B cell (primary cell): ENCODE data around the gene TRIB2. TPM values are rescaled to one million over a fixed set of nuclear protein-coding genes. Genes with fewer than 3 reads are reported as not detected.

Experiments used
- ATAC-seq: fragments of 200-7000 bp; cut with Tn5 transposase; one replicate; pipeline ENCODE4 v1.10.0; 2021; ENCODE audit warnings: low read depth, mild to moderate bottlenecking, moderate number of reproducible peaks, moderate library complexity
- CTCF ChIA-PET: fragments of 350-600 bp; sonication (Branson Sonifier 250); formaldehyde crosslinking; loops from one replicate; lab custom pipeline; 2021; ENCODE audit warnings: antibody characterized with exemption, inconsistent platforms; lab: Charles Lee
- POLR2A ChIA-PET: fragments of 350-600 bp; sonication (Branson Sonifier 250); formaldehyde crosslinking; loops from one replicate; lab custom pipeline; 2021; ENCODE audit warnings: antibody characterized with exemption; lab: Charles Lee
- DNase-seq: peaks from one replicate; pipeline ENCODE4 v3.0.0; 2013
- H2AFZ ChIP-seq: 2 replicates; pipeline ENCODE4 v1.6.1; 2012; ENCODE audit warnings: mild to moderate bottlenecking, low read depth, low read length; ENCODE audit not compliant: insufficient read depth, poor library complexity, severe bottlenecking
- H3K27ac ChIP-seq, 2 donors: 1 replicate in 1 of 2; 2 replicates in 1 of 2; pipeline ENCODE4 v1.5.1; 2012 to 2013; ENCODE audit warnings: low read length in 2 of 2, mild to moderate bottlenecking in 2 of 2, moderate library complexity in 1 of 2
- H3K27me3 ChIP-seq, 4 experiments: fragments of 200-600 bp in 1 of 4; sonication (generic) in 1 of 4; replicated peaks in 1 of 4; 1 replicate in 2 of 4; 2 replicates in 2 of 4; pipeline versions ENCODE4 v1.6.1 to v1.7.0; 2013 to 2016; ENCODE audit warnings: low read length in 3 of 4, mild to moderate bottlenecking in 2 of 4, mixed read lengths in 1 of 4, moderate library complexity in 1 of 4; ENCODE audit not compliant: insufficient read depth in 4 of 4, control insufficient read depth in 3 of 4; ENCODE audit errors: control extremely low read depth in 1 of 4
- H3K36me3 ChIP-seq, 2 experiments: replicated peaks in 1 of 2; 1 replicate in 1 of 2; 2 replicates in 1 of 2; pipeline versions ENCODE4 v1.6.1 to v1.7.1; 2013; ENCODE audit warnings: low read length in 1 of 2; ENCODE audit not compliant: insufficient read depth in 2 of 2, control insufficient read depth in 1 of 2; ENCODE audit errors: control extremely low read depth in 1 of 2, extremely low read depth in 1 of 2
- H3K4me1 ChIP-seq, 2 donors: fragments of 200-600 bp in 1 of 2; sonication (generic) in 1 of 2; 1 replicate in 1 of 2; 2 replicates in 1 of 2; pipeline versions ENCODE4 v1.5.1 to v1.6.1; 2013 to 2017; ENCODE audit warnings: low read length in 2 of 2; ENCODE audit not compliant: control insufficient read depth in 2 of 2, insufficient read depth in 2 of 2
- H3K4me2 ChIP-seq: replicated peaks from 2 replicates; pipeline ENCODE3; 2012; ENCODE audit warnings: mild to moderate bottlenecking, low read depth, low read length; ENCODE audit not compliant: poor library complexity, severe bottlenecking
- H3K4me3 ChIP-seq, 5 experiments: fragments of 200-600 bp in 1 of 5; sonication (generic) in 1 of 5; 1 replicate in 3 of 5; 2 replicates in 2 of 5; pipeline versions ENCODE4 v1.5.1 to v1.7.0; 2011 to 2016; ENCODE audit warnings: low read length in 4 of 5, mild to moderate bottlenecking in 4 of 5, low read depth in 2 of 5, control low read depth in 1 of 5, moderate library complexity in 1 of 5; ENCODE audit not compliant: insufficient read depth in 1 of 5; ENCODE audit errors: control extremely low read depth in 1 of 5, extremely low read depth in 1 of 5
- H3K79me2 ChIP-seq: fragments of 200-600 bp; sonication (generic); one replicate; pipeline ENCODE4 v1.6.0; 2016; ENCODE audit warnings: low read length; ENCODE audit not compliant: control insufficient read depth, insufficient read depth
- H3K9ac ChIP-seq: fragments of 200-600 bp; sonication (generic); 2 replicates; pipeline ENCODE4 v1.6.1; 2017; ENCODE audit warnings: mild to moderate bottlenecking, low read length, moderate library complexity
- H3K9me3 ChIP-seq, 3 donors: one replicate each; pipeline versions ENCODE4 v1.6.1 to v1.7.1; 2013; ENCODE audit warnings: low read length in 2 of 3; ENCODE audit not compliant: control insufficient read depth in 2 of 3, insufficient read depth in 1 of 3; ENCODE audit errors: control extremely low read depth in 1 of 3
- H4K20me1 ChIP-seq: 2 replicates; pipeline ENCODE4 v1.6.0; 2012; ENCODE audit warnings: mild to moderate bottlenecking, low read length; ENCODE audit not compliant: insufficient read depth, control insufficient read depth, poor library complexity, severe bottlenecking
- H3K27ac Mint-ChIP-seq: one replicate; pipeline ENCODE4 v1.8.0; 2021; ENCODE audit warnings: mixed read lengths
- H3K27me3 Mint-ChIP-seq: one replicate; pipeline ENCODE4 v1.8.0; 2021; ENCODE audit warnings: mixed read lengths
- H3K4me1 Mint-ChIP-seq: one replicate; pipeline ENCODE4 v1.8.0; 2021; ENCODE audit warnings: mixed read lengths
- H3K4me3 Mint-ChIP-seq: one replicate; pipeline ENCODE4 v1.8.0; 2021; ENCODE audit warnings: mixed read lengths
- H3K9me3 Mint-ChIP-seq: one replicate; pipeline ENCODE4 v1.8.0; 2022; ENCODE audit warnings: mixed read lengths; ENCODE audit not compliant: insufficient read depth
- CTCF ChIP-seq: fragments of 200-600 bp; IDR thresholded peaks from one replicate; pipeline ENCODE4 v1.8.0; 2022; ENCODE audit warnings: antibody characterized with exemption, mild to moderate bottlenecking
- EZH2 ChIP-seq: IDR thresholded peaks from 2 replicates; pipeline ENCODE4 v1.6.1; 2012; ENCODE audit warnings: borderline replicate concordance, low read depth, mild to moderate bottlenecking, moderate library complexity, low read length; ENCODE audit not compliant: insufficient read depth, poor library complexity, severe bottlenecking
- WGBS: methylation state at CpG from one replicate; pipeline ENCODE4 v1.1.5; 2013; ENCODE audit warnings: missing lambda C conversion rate; ENCODE audit not compliant: insufficient coverage; 5-methylcytosine and 5-hydroxymethylcytosine counted together
- intact Hi-C: fragments of 100-400 bp; cut with micrococcal nuclease; formaldehyde crosslinking; loops from one replicate; pipeline ENCODE4 v1.10.0; 2022
- polyA plus RNA-seq: library from polyadenylated mRNA; depleted of rRNA; stranded (reverse); fragments of >200 nt; gene quantifications from 2 replicates; pipeline ENCODE4 v1.2.3, GENCODE V29; 2012
- total RNA-seq, 2 donors: library from RNA; stranded (reverse); fragments of 120-200 nt in 1 of 2; gene quantifications; 1 replicate in 1 of 2; 2 replicates in 1 of 2; pipeline versions ENCODE4 v1.2.3 to v1.2.4, GENCODE V29; 2013 to 2022

TRIB2 gene
- total and polyA plus RNA-seq, 2 donors (not counting 1 experiment from before 2014, with no cell fraction given) = 36.3 to 117 TPM

- Histone ChIP-seq H3K4me2 (peak overlapping the region; percentile 97), H2AFZ (no peak overlapping the region), H3K36me3 (peaks cover 0 to 26% of the 10 kb centered on the region in 2 experiments), H3K79me2 (peaks cover 83% of the 10 kb centered on the region), H4K20me1 (peaks cover 57% of the 10 kb centered on the region), H3K4me3 (peak overlapping the region; percentile 69 to 99 (median 93)), H3K9ac (peak overlapping the region; percentile 91), H3K27me3 (no peaks in the 10 kb centered on the region), H3K27ac (no peak overlapping the region), H3K4me1 (peaks cover 45 to 50% of the 10 kb centered on the region in 2 donors), H3K9me3 (no peaks in the 10 kb centered on the region)
- no peak for DNase-seq
- no peaks in the 10 kb centered on the region for H3K9me3 Mint-ChIP-seq
- H3K4me3 Mint-ChIP-seq = peak overlapping the region; percentile 93
- intact Hi-C loops = no loop called here
- ATAC-seq = no peak
- no peak overlapping the region for H3K27ac Mint-ChIP-seq
- POLR2A ChIA-PET = interaction anchor here (0.7 kb wide), 1 partner anchor 191 kb away, joined by 3 read pairs; no protein-coding TSS in a partner anchor
- peaks cover 73% of the 10 kb centered on the region for H3K4me1 Mint-ChIP-seq
- CTCF ChIA-PET = interaction anchor here (1.5 to 2.1 kb wide), 4 partner anchors 13 to 891 kb away, joined by 3 to 14 read pairs (median 6); no protein-coding TSS in a partner anchor
- TF ChIP-seq EZH2 (no peak), CTCF (no peak)
- H3K27me3 Mint-ChIP-seq = no peaks in the 10 kb centered on the region
- WGBS = no CpG with 5 or more reads among the region's 1 CpG
These were observed 3.5 kb downstream of the TRIB2 start for GRCh38 chr2:12720278-12720620.

GRCh38 chr2:12720754-12721378, 4.1 kb downstream of the TRIB2 start:
- intact Hi-C loops = no loop called here
- ChIA-PET POLR2A (interaction anchor here (0.6 kb wide), 1 partner anchor 691 kb away, joined by 4 read pairs; no protein-coding TSS in a partner anchor), CTCF (interaction anchor here (0.9 to 2.1 kb wide), 6 partner anchors 10 to 891 kb away, joined by 3 to 14 read pairs (median 4); no protein-coding TSS in a partner anchor)
- peak overlapping the region; percentile 17 for H3K9ac ChIP-seq
- no CpG with 5 or more reads among the region's 2 CpGs for WGBS
- no peaks in the 10 kb centered on the region for H3K9me3 ChIP-seq
- H2AFZ ChIP-seq = no peak overlapping the region
- Mint-ChIP-seq H3K9me3 (no peaks in the 10 kb centered on the region), H3K27me3 (no peaks in the 10 kb centered on the region), H3K4me3 (peak overlapping the region; percentile 93), H3K4me1 (peaks cover 73% of the 10 kb centered on the region), H3K27ac (peak overlapping the region; percentile 54)
- peaks cover 90% of the 10 kb centered on the region for H3K79me2 ChIP-seq
- peaks cover 0 to 33% of the 10 kb centered on the region in 2 experiments for H3K36me3 ChIP-seq
- H3K4me3 ChIP-seq = peak overlapping the region in 4 of 5 experiments; percentile 3 to 99 (median 81)
- ATAC-seq (no peak), DNase-seq (no peak)
- no peak for TF ChIP-seq CTCF
- no peak for TF ChIP-seq EZH2
- H4K20me1 ChIP-seq = peaks cover 63% of the 10 kb centered on the region
- no peak overlapping the region for H3K27ac ChIP-seq
- H3K4me2 ChIP-seq = peak overlapping the region; percentile 97
- no peaks in the 10 kb centered on the region for H3K27me3 ChIP-seq
- H3K4me1 ChIP-seq = peaks cover 45 to 50% of the 10 kb centered on the region in 2 donors
